WTC11 (cell line): ENCODE measurements around the gene JHY. TPM values are rescaled to one million over a fixed set of nuclear protein-coding genes. Genes with fewer than 3 reads are reported as not detected.

ENCODE experiments used
- ATAC-seq: fragments of 200-7000 bp; cut with Tn5 transposase; 2 replicates; pipeline ENCODE4 v1.10.0; 2021; ENCODE audit warnings: mild to moderate bottlenecking, moderate library complexity
- CTCF ChIA-PET: fragments of 300-600 bp; sonication (Branson Sonifier 250); formaldehyde crosslinking; loops from one replicate; lab custom pipeline; 2021; ENCODE audit warnings: antibody characterized with exemption; lab: Charles Lee
- POLR2A ChIA-PET: fragments of 350-600 bp; sonication (Branson Sonifier 250); formaldehyde crosslinking; loops from one replicate; lab custom pipeline; 2021; ENCODE audit warnings: antibody characterized with exemption; lab: Charles Lee
- DNase-seq: peaks from one replicate; pipeline ENCODE4 v3.0.0; 2021; ENCODE audit warnings: low spot score
- H3K27ac Mint-ChIP-seq: 2 replicates; pipeline ENCODE4 v1.8.0; 2021; ENCODE audit warnings: mixed read lengths
- H3K27me3 Mint-ChIP-seq: 2 replicates; pipeline ENCODE4 v1.8.0; 2021; ENCODE audit warnings: low read depth, mild to moderate bottlenecking, moderate library complexity, mixed read lengths
- H3K36me3 Mint-ChIP-seq: 2 replicates; pipeline ENCODE4 v1.8.0; 2021; ENCODE audit warnings: mixed read lengths
- H3K4me1 Mint-ChIP-seq: 2 replicates; pipeline ENCODE4 v1.8.0; 2022; ENCODE audit warnings: mixed read lengths
- H3K4me3 Mint-ChIP-seq: 2 replicates; pipeline ENCODE4 v1.8.0; 2021; ENCODE audit warnings: mild to moderate bottlenecking, moderate library complexity, mixed read lengths
- H3K9me3 Mint-ChIP-seq: 2 replicates; pipeline ENCODE4 v1.8.0; 2021; ENCODE audit warnings: mixed read lengths
- ATF1 ChIP-seq: sonication (generic); formaldehyde crosslinking; IDR thresholded peaks from 2 replicates; pipeline ENCODE4 v1.8.1; 2023; ENCODE audit warnings: mild to moderate bottlenecking, moderate library complexity, missing genetic modification reagents
- CBFB ChIP-seq: sonication (generic); formaldehyde crosslinking; IDR thresholded peaks from 2 replicates; pipeline ENCODE4 v1.8.1; 2022; ENCODE audit warnings: mild to moderate bottlenecking, low read depth, missing genetic modification reagents
- CREB1 ChIP-seq: sonication (generic); formaldehyde crosslinking; IDR thresholded peaks from 2 replicates; pipeline ENCODE4 v1.8.0; 2023; ENCODE audit warnings: mild to moderate bottlenecking, missing genetic modification reagents
- CTCF ChIP-seq: fragments of 200-600 bp; IDR thresholded peaks from 2 replicates; pipeline ENCODE4 v1.8.0; 2022; ENCODE audit warnings: antibody characterized with exemption
- FOXK1 ChIP-seq: sonication (generic); formaldehyde crosslinking; IDR thresholded peaks from 2 replicates; pipeline ENCODE4 v1.8.0; 2022; ENCODE audit warnings: mild to moderate bottlenecking, moderate library complexity, missing genetic modification reagents
- GABPB1 ChIP-seq: sonication (generic); formaldehyde crosslinking; IDR thresholded peaks from 2 replicates; pipeline ENCODE4 v1.8.1; 2023; ENCODE audit warnings: mild to moderate bottlenecking, missing genetic modification reagents
- GTF2I ChIP-seq: fragments of 250-450 bp; sonication (Bioruptor Pico); conservative IDR thresholded peaks from 2 replicates; pipeline ENCODE4 v1.4.0; 2021; ENCODE audit warnings: mild to moderate bottlenecking
- HMGA2 ChIP-seq: fragments of 250-450 bp; sonication (Bioruptor Pico); IDR thresholded peaks from 2 replicates; pipeline ENCODE4 v1.4.0; 2021; ENCODE audit warnings: mild to moderate bottlenecking, moderate library complexity
- NFATC4 ChIP-seq: fragments of 250-450 bp; sonication (Bioruptor Pico); IDR thresholded peaks from 2 replicates; pipeline ENCODE4 v1.9.0; 2021; ENCODE audit warnings: mild to moderate bottlenecking
- NR2C2 ChIP-seq: sonication (generic); formaldehyde crosslinking; IDR thresholded peaks from 2 replicates; pipeline ENCODE4 v1.8.0; 2022; ENCODE audit warnings: mild to moderate bottlenecking, missing genetic modification reagents
- ZNF121 ChIP-seq: sonication (generic); formaldehyde crosslinking; IDR thresholded peaks from 2 replicates; pipeline ENCODE4 v1.8.0; 2023; ENCODE audit warnings: missing genetic modification reagents
- ZNF219 ChIP-seq: sonication (generic); formaldehyde crosslinking; IDR thresholded peaks from 2 replicates; pipeline ENCODE4 v1.8.0; 2023; ENCODE audit warnings: missing genetic modification reagents, mild to moderate bottlenecking, borderline replicate concordance
- ZNF317 ChIP-seq: sonication (generic); formaldehyde crosslinking; IDR thresholded peaks from 2 replicates; pipeline ENCODE4 v1.8.1; 2023; ENCODE audit warnings: low read depth, mild to moderate bottlenecking, moderate library complexity, missing genetic modification reagents, borderline replicate concordance
- ZNF423 ChIP-seq: fragments of 250-450 bp; sonication (Bioruptor Pico); IDR thresholded peaks from 2 replicates; pipeline ENCODE4 v2.1.2; 2022; ENCODE audit warnings: mild to moderate bottlenecking, moderate library complexity
- ZNF425 ChIP-seq: fragments of 250-450 bp; sonication (Bioruptor Pico); conservative IDR thresholded peaks from 2 replicates; pipeline ENCODE4 v1.9.0; 2021; ENCODE audit warnings: mild to moderate bottlenecking
- total RNA-seq: library from RNA; stranded (reverse); gene quantifications from 3 replicates; pipeline ENCODE4 v1.2.3, GENCODE V29; 2021
- TF ChIP-seq, protein P1 (sequence below): sonication (generic); formaldehyde crosslinking; IDR thresholded peaks from 2 replicates; pipeline ENCODE4 v1.8.1; 2023; ENCODE audit warnings: mild to moderate bottlenecking, missing genetic modification reagents
- TF ChIP-seq, protein P2 (sequence below): sonication (generic); formaldehyde crosslinking; IDR thresholded peaks from 2 replicates; pipeline ENCODE4 v1.8.1; 2022; ENCODE audit warnings: missing genetic modification reagents, borderline replicate concordance
- TF ChIP-seq, protein P3 (sequence below): sonication (generic); formaldehyde crosslinking; IDR thresholded peaks from 2 replicates; pipeline ENCODE4 v1.8.1; 2022; ENCODE audit warnings: low read depth, mild to moderate bottlenecking, moderate library complexity, missing genetic modification reagents, borderline replicate concordance
- TF ChIP-seq, protein P4 (sequence below): sonication (generic); formaldehyde crosslinking; IDR thresholded peaks from 2 replicates; pipeline ENCODE4 v1.8.0; 2023; ENCODE audit warnings: missing genetic modification reagents, mild to moderate bottlenecking, borderline replicate concordance

JHY gene
- total RNA-seq, 1 experiment from 2014 or later, result 1.6 TPM

DNA sequence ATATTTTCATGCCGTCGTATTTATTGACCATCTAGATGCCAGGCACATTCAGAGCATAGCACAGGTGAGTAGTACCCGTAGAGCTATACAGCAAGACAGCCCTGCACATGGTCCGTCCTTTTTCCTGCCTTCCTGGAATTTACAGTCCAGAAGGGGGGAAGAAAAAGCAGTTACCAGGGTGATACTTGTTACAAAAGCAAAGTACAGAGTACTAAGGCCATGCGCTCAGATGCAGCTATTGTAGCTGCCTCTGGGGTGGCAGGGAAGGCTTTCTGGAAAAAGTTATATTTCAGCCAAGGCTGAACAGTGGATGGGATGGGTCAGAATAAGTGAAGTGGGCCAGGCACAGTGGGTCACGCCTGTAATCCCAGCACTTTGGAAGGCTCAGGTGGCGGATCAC lies 36.2 kb downstream of the JHY start (continued):
- TF ChIP-seq, protein P1, sequence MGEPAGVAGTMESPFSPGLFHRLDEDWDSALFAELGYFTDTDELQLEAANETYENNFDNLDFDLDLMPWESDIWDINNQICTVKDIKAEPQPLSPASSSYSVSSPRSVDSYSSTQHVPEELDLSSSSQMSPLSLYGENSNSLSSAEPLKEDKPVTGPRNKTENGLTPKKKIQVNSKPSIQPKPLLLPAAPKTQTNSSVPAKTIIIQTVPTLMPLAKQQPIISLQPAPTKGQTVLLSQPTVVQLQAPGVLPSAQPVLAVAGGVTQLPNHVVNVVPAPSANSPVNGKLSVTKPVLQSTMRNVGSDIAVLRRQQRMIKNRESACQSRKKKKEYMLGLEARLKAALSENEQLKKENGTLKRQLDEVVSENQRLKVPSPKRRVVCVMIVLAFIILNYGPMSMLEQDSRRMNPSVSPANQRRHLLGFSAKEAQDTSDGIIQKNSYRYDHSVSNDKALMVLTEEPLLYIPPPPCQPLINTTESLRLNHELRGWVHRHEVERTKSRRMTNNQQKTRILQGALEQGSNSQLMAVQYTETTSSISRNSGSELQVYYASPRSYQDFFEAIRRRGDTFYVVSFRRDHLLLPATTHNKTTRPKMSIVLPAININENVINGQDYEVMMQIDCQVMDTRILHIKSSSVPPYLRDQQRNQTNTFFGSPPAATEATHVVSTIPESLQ (CRISPR knock-in tag), result no peak
- TF ChIP-seq GABPB1 (CRISPR knock-in tag), result no peak
- TF ChIP-seq, all 79 proteins: peak for 0

- no peak for TF ChIP-seq NR2C2 (CRISPR knock-in tag)
- TF ChIP-seq NFATC4, result no peak
- TF ChIP-seq, protein P2, sequence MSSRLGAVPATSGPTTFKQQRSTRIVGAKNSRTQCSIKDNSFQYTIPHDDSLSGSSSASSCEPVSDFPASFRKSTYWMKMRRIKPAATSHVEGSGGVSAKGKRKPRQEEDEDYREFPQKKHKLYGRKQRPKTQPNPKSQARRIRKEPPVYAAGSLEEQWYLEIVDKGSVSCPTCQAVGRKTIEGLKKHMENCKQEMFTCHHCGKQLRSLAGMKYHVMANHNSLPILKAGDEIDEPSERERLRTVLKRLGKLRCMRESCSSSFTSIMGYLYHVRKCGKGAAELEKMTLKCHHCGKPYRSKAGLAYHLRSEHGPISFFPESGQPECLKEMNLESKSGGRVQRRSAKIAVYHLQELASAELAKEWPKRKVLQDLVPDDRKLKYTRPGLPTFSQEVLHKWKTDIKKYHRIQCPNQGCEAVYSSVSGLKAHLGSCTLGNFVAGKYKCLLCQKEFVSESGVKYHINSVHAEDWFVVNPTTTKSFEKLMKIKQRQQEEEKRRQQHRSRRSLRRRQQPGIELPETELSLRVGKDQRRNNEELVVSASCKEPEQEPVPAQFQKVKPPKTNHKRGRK (CRISPR knock-in tag), result no peak
- TF ChIP-seq FOXK1 (CRISPR knock-in tag), result no peak
- no peak for TF ChIP-seq ZNF219 (CRISPR knock-in tag)
- no peak for TF ChIP-seq GTF2I (CRISPR knock-in tag)
- no peak for TF ChIP-seq CBFB (CRISPR knock-in tag)
- no peak for TF ChIP-seq CREB1 (CRISPR knock-in tag)
- TF ChIP-seq ATF1 (CRISPR knock-in tag), result no peak
- TF ChIP-seq CTCF, result no peak
- no peak for TF ChIP-seq ZNF121
- TF ChIP-seq, protein P3, sequence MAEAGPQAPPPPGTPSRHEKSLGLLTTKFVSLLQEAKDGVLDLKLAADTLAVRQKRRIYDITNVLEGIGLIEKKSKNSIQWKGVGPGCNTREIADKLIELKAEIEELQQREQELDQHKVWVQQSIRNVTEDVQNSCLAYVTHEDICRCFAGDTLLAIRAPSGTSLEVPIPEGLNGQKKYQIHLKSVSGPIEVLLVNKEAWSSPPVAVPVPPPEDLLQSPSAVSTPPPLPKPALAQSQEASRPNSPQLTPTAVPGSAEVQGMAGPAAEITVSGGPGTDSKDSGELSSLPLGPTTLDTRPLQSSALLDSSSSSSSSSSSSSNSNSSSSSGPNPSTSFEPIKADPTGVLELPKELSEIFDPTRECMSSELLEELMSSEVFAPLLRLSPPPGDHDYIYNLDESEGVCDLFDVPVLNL, result no peak
- TF ChIP-seq ZNF425 (CRISPR knock-in tag), result no peak
- TF ChIP-seq HMGA2 (CRISPR knock-in tag), result no peak
- TF ChIP-seq ZNF317 (CRISPR knock-in tag), result no peak
- no peak for TF ChIP-seq ZNF423
- TF ChIP-seq, protein P1 (CRISPR knock-in tag), result no peak
- TF ChIP-seq, protein P4, sequence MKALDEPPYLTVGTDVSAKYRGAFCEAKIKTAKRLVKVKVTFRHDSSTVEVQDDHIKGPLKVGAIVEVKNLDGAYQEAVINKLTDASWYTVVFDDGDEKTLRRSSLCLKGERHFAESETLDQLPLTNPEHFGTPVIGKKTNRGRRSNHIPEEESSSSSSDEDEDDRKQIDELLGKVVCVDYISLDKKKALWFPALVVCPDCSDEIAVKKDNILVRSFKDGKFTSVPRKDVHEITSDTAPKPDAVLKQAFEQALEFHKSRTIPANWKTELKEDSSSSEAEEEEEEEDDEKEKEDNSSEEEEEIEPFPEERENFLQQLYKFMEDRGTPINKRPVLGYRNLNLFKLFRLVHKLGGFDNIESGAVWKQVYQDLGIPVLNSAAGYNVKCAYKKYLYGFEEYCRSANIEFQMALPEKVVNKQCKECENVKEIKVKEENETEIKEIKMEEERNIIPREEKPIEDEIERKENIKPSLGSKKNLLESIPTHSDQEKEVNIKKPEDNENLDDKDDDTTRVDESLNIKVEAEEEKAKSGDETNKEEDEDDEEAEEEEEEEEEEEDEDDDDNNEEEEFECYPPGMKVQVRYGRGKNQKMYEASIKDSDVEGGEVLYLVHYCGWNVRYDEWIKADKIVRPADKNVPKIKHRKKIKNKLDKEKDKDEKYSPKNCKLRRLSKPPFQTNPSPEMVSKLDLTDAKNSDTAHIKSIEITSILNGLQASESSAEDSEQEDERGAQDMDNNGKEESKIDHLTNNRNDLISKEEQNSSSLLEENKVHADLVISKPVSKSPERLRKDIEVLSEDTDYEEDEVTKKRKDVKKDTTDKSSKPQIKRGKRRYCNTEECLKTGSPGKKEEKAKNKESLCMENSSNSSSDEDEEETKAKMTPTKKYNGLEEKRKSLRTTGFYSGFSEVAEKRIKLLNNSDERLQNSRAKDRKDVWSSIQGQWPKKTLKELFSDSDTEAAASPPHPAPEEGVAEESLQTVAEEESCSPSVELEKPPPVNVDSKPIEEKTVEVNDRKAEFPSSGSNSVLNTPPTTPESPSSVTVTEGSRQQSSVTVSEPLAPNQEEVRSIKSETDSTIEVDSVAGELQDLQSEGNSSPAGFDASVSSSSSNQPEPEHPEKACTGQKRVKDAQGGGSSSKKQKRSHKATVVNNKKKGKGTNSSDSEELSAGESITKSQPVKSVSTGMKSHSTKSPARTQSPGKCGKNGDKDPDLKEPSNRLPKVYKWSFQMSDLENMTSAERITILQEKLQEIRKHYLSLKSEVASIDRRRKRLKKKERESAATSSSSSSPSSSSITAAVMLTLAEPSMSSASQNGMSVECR (CRISPR knock-in tag), result no peak
- ChIA-PET POLR2A (no interaction called here), CTCF (interaction anchor here (0.6 to 1.7 kb wide), 4 partner anchors 9 to 102 kb away, joined by 3 to 7 read pairs (median 4); no protein-coding TSS in a partner anchor)
- Mint-ChIP-seq H3K9me3 (no peaks in the 10 kb centered on the region), H3K36me3 (no peaks in the 10 kb centered on the region), H3K4me1 (peaks cover 13% of the 10 kb centered on the region), H3K27ac (no peak overlapping the region), H3K27me3 (no peaks in the 10 kb centered on the region), H3K4me3 (no peak overlapping the region)
- no peak for DNase-seq
- ATAC-seq, result peak; percentile 69
These were observed 38.0 kb downstream of the JHY start for GRCh38 chr11:122920579-122920978.
